Gastrocnemius medialis (tissue), 4 donors: ENCODE results near the gene AKAP13.

Source experiments
- CTCF ChIP-seq, 5 experiments: fragments of 450-650 bp in 3 of 5; fragments of 200-600 bp in 2 of 5; sonication (generic) in 2 of 5; IDR thresholded peaks in 4 of 5; conservative IDR thresholded peaks in 1 of 5; 1 replicate in 4 of 5; 2 replicates in 1 of 5; pipeline ENCODE4 v1.5.1; 2016 to 2019; ENCODE audit warnings: antibody characterized with exemption in 5 of 5, mild to moderate bottlenecking in 3 of 5, moderate library complexity in 3 of 5
- POLR2A ChIP-seq, 2 donors: fragments of 450-650 bp; IDR thresholded peaks; one replicate each; pipeline ENCODE4 v1.6.1; 2017; ENCODE audit warnings: antibody characterized with exemption in 2 of 2, mild to moderate bottlenecking in 2 of 2, moderate library complexity in 2 of 2

- TF ChIP-seq CTCF (IDR thresholded peaks at IDR 0.05 in 4 of 5, conservative IDR thresholded peaks at IDR 0.05 in 1 of 5): no peak
- TF ChIP-seq POLR2A (IDR thresholded peaks at IDR 0.05): no peak
Measured at GRCh38 chr15:85407421-85408269, 27.2 kb downstream of the AKAP13 start.
